ENCODE measurements around the gene KIF3A.

Gene KIF3A

GRCh38 chr5:132661231-132662003 is 75.9 kb downstream of the KIF3A start:
- no peak for DNase-seq

- DNase-seq, result no peak
These were observed 77.5 kb downstream of the KIF3A start for GRCh38 chr5:132659598-132660493.

GRCh38 chr5:132658381-132659302 is 78.7 kb downstream of the KIF3A start:
- DNase-seq, result no peak

DNA sequence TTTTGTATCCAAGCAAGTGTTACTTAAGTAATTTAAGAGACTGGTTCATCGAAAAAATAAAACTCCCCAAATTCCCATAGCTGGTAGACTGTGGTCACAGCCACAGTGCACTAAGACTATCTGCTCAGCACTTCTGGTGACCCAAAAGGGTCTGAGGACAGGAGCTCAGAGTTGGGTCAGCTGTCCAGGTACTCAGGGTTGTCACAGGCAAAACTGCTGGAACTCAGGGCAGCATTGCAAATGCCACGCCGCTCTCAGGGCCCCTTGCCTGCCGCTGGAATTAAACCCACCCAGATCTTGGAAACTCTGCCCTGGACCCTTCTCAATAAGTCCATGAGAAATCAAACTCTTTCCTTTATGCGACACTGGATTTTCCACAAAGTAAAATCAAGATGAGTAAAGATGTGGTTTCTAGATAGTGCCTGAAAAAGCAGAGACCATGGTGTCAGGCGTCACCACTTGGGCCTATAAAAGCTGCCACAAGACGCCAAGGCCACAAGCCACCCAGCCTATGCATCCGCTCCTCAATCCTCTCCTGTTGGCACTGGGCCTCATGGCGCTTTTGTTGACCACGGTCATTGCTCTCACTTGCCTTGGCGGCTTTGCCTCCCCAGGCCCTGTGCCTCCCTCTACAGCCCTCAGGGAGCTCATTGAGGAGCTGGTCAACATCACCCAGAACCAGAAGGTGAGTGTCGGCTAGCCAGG is 79.5 kb downstream of the KIF3A start, which contains the start of gene IL13:
Gene IL13, plus strand, starts transcription at position 498 of the 705 bp plus-strand sequence. Its CDS starts 14 bp downstream, at position 512.
- DNase-seq, result no peak

DNA sequence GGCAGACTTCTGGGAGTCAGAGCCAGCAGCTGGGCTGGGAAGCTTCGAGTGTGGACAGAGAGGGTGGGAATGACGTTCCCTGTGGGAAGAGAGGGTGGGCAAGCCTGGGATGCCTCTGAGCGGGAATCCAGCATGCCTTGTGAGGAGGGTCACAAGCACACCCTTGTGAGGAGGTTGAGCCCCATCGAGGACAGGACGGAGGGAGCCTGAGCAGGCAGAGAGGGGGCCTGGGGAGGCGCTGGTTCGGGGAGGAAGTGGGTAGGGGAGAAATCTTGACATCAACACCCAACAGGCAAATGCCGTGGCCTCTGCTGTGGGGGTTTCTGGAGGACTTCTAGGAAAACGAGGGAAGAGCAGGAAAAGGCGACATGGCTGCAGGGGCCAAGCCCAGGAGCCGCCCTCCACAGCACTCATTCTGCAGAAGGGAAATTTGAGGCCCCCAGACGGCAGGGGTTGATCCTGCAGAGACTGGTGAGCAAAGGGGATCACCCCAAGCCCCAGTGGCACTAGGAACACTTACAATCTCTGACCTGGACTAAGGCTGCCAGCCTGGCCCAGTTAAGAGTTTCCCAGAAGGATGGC is 80.5 kb downstream of the KIF3A start:
- no peak for DNase-seq

DNA sequence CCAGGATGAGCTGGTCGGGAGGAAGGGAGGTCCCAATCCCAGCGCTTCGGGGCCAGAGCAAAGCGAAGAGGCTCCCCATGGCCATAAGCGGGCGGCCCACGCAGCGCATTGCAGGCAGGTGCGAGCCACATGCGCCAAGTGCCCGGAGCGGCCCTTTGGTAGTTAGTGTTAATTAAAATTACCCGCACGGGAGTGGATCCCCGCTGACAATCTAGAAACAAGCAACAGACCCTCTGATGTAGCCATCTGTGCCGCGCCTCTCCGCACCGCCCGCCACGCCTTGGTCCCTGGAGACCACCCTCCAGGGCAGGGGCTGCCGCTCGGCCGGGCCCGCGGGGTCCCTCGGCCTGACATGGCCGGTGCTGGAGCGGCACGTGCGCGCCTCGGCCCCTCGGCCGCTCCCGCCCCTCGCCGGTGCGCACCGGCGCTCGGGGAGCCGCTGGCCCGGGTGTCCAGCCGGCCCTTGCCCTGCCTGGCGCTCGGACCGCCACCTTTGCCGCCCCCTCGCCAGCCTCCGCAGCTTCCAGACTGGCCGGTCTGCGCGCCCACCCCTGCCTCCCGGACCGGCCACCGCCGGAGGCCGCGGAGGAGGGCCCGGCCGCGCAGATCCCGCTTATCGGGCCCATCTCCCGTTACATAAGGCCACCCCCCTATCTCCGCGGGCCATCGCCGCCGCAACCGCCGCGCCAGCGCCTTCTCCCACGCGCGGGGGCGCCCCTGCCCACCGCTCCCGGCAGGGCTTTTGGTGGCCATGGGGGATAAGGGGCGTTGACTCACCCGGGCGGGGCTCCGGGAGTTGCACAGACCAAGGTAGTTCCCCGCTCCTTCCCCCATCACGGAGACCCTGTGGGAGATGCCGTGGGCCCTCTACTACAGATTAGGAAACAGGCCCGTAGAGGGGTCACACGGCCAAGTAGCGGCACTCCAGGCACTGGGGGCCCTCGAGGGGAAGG is 81.2 kb downstream of the KIF3A start:
- peak; percentile 58 for DNase-seq

GRCh38 chr5:132653716-132654115 is 83.6 kb downstream of the KIF3A start:
- DNase-seq, result no peak

- DNase-seq, result no peak
These were observed 85.4 kb downstream of the KIF3A start for GRCh38 chr5:132651838-132652469.

GRCh38 chr5:132648355-132648754 is 89.0 kb downstream of the KIF3A start:
- DNase-seq, result no peak

- DNase-seq, result no peak
These were observed 89.9 kb downstream of the KIF3A start for GRCh38 chr5:132647473-132647872.

DNA sequence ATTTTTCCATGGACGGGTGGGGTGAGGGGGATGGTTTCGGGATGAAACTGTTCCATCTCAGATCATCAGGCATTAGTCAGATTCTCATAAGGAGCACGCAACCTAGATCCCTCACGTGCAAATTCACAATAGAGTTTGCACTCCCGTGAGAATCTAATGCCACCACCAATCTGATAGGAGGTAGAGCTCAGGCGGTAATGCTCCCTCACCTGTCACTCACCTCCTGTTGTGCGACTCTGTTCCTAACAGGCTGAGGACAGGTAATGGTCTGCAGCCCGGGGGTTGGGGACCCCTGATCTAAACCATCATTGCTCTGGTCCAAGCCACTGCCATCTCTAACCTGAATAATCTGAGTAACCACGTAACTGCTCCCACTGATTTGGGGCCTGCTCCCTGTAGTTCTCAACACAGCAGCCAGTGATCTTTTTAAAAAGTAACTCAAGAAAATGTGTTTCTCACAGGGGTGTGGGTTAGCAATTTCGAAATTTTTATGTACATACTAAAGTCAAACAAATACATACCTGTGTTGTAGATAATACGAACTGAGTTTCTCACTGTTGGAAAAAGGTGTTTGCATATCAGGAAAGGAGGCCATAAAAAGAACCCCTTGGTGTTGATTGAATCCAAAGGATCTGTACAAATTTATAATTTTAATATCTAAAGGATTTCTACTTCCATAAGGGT is 90.6 kb downstream of the KIF3A start:
- no peak for DNase-seq

DNA sequence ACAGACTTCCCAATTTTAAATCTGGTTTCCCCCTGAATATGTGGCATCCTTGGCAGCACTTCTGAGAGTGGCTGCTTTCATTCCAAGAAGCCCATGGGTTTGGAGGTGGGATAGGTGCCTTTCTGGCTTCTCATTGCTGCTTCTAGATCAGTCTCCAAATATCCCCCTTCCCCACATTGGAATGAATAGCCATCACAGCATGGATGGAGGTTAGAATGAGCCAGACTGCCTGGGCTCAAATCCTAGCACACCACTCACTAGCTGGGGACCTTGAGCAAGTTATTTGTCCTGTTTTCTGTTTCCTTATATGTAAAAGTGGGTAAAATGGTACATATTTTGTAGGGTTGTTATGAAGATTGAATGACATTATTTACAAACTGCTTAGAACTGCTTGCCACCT is 93.2 kb downstream of the KIF3A start:
- DNase-seq, result no peak
